OCI-LY7 (cell line): Measurements from ENCODE around the gene RTL10. TPM values are rescaled to one million over a fixed set of nuclear protein-coding genes. Genes with fewer than 3 reads are reported as not detected.

Experiments used
- BruUV-seq: library from RNA; stranded (reverse); fragments of 400-500 nt; replicated peaks from 2 replicates; lab custom pipeline; 2021; lab: Mats Ljungman, UMichigan
- CTCF ChIA-PET: fragments of 300-600 bp; sonication (Branson Sonifier 250); formaldehyde crosslinking; loops from one replicate; lab custom pipeline; 2022; ENCODE audit warnings: antibody characterized with exemption; ENCODE audit not compliant: unreplicated experiment; lab: Charles Lee
- POLR2A ChIA-PET: fragments of 300-600 bp; sonication (Branson Sonifier 250); formaldehyde crosslinking; loops from one replicate; lab custom pipeline; 2022; ENCODE audit warnings: antibody characterized with exemption; lab: Charles Lee
- DNase-seq: peaks from one replicate; pipeline ENCODE4 v3.0.0-alpha.2; 2015; ENCODE audit warnings: low spot score
- H2AFZ ChIP-seq: fragments of 200-600 bp; sonication (generic), shearing (Covaris generic); 2 replicates; pipeline ENCODE4 v1.6.1; 2014; ENCODE audit warnings: mild to moderate bottlenecking, antibody characterized with exemption, low read length, moderate library complexity
- H3K27ac ChIP-seq: fragments of 200-600 bp; sonication (generic); 2 replicates; pipeline ENCODE4 v1.5.1; 2014; ENCODE audit warnings: mixed run types, low read depth, mild to moderate bottlenecking, moderate library complexity, low read length, inconsistent platforms; ENCODE audit not compliant: poor library complexity, severe bottlenecking
- H3K36me3 ChIP-seq: fragments of 200-600 bp; sonication (generic); 2 replicates; pipeline ENCODE4 v1.6.1; 2014; ENCODE audit warnings: mild to moderate bottlenecking, antibody characterized with exemption, low read length, moderate library complexity, mixed read lengths; ENCODE audit not compliant: insufficient read depth
- H3K4me1 ChIP-seq: fragments of 200-600 bp; sonication (generic); 2 replicates; pipeline ENCODE4 v1.5.1; 2014; ENCODE audit warnings: mild to moderate bottlenecking, low read length; ENCODE audit not compliant: insufficient read depth, poor library complexity, severe bottlenecking
- H3K4me2 ChIP-seq: fragments of 200-600 bp; sonication (generic); 2 replicates; pipeline ENCODE4 v1.6.1; 2014; ENCODE audit warnings: mild to moderate bottlenecking, low read length
- H3K4me3 ChIP-seq: fragments of 200-600 bp; sonication (generic); 2 replicates; pipeline ENCODE4 v1.5.1; 2014; ENCODE audit warnings: mild to moderate bottlenecking, low read depth, low read length; ENCODE audit not compliant: poor library complexity, severe bottlenecking
- H3K79me2 ChIP-seq: fragments of 200-600 bp; sonication (generic); 2 replicates; pipeline ENCODE4 v1.6.1; 2016; ENCODE audit warnings: low read depth, mild to moderate bottlenecking, low read length, moderate library complexity, mixed read lengths; ENCODE audit not compliant: insufficient read depth
- H3K9me2 ChIP-seq: fragments of 200-600 bp; sonication (generic); 2 replicates; pipeline ENCODE4 v1.6.1; 2016; ENCODE audit warnings: mild to moderate bottlenecking, low read length, mixed read lengths; ENCODE audit not compliant: insufficient read depth
- H3K9me3 ChIP-seq: fragments of 200-600 bp; sonication (generic); 2 replicates; pipeline ENCODE4 v1.6.1; 2014; ENCODE audit warnings: mild to moderate bottlenecking, mixed run types, low read length, mixed read lengths
- H4K20me1 ChIP-seq: fragments of 200-600 bp; sonication (generic); 2 replicates; pipeline ENCODE4 v1.6.1; 2014; ENCODE audit warnings: mild to moderate bottlenecking, antibody characterized with exemption, low read length, moderate library complexity, mixed read lengths; ENCODE audit not compliant: insufficient read depth
- CTCF ChIP-seq: fragments of 200-600 bp; sonication (generic); conservative IDR thresholded peaks from 2 replicates; pipeline ENCODE4 v1.5.1; 2014; ENCODE audit warnings: mild to moderate bottlenecking, antibody characterized with exemption, low read length, moderate library complexity, mixed read lengths
- EZH2phosphoT487 ChIP-seq: fragments of 200-600 bp; sonication (generic); IDR thresholded peaks from 2 replicates; pipeline ENCODE4 v1.6.1; 2018; ENCODE audit warnings: low read depth, borderline replicate concordance, mild to moderate bottlenecking, mixed run types, antibody characterized with exemption, low read length, moderate library complexity, mixed read lengths
- intact Hi-C: fragments of 100-400 bp; cut with micrococcal nuclease; formaldehyde crosslinking; loops from one replicate; pipeline ENCODE4 v1.10.0; 2022; ENCODE audit not compliant: unreplicated experiment
- total RNA-seq, 2 experiments: library from RNA; depleted of rRNA in 1 of 2; stranded (reverse); fragments of >200 nt in 1 of 2; shearing (Covaris generic) in 1 of 2; gene quantifications; 2 replicates each; pipeline ENCODE4 v1.2.3, GENCODE V29; 2014 to 2022

RTL10 gene
- total RNA-seq, 2 experiments from 2014 or later = 26.2 to 28.2 TPM

DNA sequence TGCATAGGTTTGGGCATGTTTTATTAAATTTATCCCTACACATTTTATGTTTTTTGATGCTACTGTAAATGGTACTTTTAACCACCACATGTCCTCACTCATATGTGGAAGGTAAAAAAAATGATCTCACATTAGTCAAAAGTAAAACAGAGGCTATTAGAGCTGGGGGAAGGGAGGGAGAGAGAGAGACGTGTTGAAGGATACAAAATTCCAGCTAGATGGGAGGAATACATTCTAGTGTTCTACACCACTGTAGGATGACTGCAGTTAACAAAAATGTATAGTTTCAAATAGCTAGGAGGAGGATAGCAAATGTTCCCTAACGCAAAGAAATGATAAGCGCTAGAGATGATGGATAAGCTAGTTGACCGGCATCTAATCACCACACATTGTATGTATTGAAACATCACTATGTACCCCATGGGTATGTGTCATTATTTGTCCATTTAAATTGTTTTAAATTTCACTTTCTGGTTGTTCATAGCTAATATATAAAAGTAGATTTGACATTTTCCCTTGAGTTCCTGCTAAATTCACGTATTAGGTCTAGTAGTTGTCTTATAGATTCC, 9.9 kb upstream of the RTL10 start:
- no peak overlapping the region for H2AFZ ChIP-seq
- H3K4me2 ChIP-seq = no peak overlapping the region
- no peaks in the 10 kb centered on the region for H3K9me2 ChIP-seq
- ChIA-PET CTCF (no interaction called here), POLR2A (no interaction called here)
- no peaks in the 10 kb centered on the region; the same call in 1 of the 2 replicates for H3K36me3 ChIP-seq
- intact Hi-C loops = no loop called here
- no peak for DNase-seq
- H3K4me1 ChIP-seq = no peaks in the 10 kb centered on the region
- H3K79me2 ChIP-seq = no peaks in the 10 kb centered on the region
- no TSS peak for BruUV-seq
- TF ChIP-seq EZH2phosphoT487 = no peak
- TF ChIP-seq CTCF = no peak
- no peak overlapping the region for H3K27ac ChIP-seq
- no peaks in the 10 kb centered on the region for H4K20me1 ChIP-seq
- no peak overlapping the region for H3K4me3 ChIP-seq
- H3K9me3 ChIP-seq = no peaks in the 10 kb centered on the region; the same call in 1 of the 2 replicates

DNA sequence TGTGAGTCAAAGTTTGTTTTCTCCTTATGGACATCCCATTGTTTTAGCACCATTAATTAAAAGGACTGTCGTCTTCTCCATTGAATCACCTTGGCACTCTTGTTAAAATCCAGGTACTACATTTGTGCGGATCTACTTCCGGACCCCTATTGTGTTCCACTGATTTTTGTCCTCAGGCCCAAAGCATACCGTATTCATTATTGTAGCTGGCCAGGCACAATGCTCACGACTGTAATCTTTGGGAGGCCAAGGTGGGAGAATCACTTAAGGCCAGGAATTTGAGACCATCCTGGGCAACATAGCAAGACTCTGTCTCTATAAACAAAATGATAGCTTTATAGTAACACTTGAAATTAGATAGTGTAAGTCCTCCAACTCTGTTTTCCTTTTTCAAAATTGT, 8.9 kb upstream of the RTL10 start:
- Histone ChIP-seq H3K79me2 (no peaks in the 10 kb centered on the region), H3K36me3 (no peaks in the 10 kb centered on the region; the same call in 1 of the 2 replicates), H4K20me1 (no peaks in the 10 kb centered on the region), H3K4me1 (no peaks in the 10 kb centered on the region), H3K27ac (no peak overlapping the region), H2AFZ (no peak overlapping the region), H3K4me3 (no peak overlapping the region), H3K9me2 (no peaks in the 10 kb centered on the region), H3K4me2 (no peak overlapping the region), H3K9me3 (no peaks in the 10 kb centered on the region; the same call in 1 of the 2 replicates)
- ChIA-PET POLR2A (no interaction called here), CTCF (no interaction called here)
- no TSS peak for BruUV-seq
- DNase-seq = no peak
- TF ChIP-seq EZH2phosphoT487 = no peak
- no peak for TF ChIP-seq CTCF
- intact Hi-C loops = no loop called here

DNA sequence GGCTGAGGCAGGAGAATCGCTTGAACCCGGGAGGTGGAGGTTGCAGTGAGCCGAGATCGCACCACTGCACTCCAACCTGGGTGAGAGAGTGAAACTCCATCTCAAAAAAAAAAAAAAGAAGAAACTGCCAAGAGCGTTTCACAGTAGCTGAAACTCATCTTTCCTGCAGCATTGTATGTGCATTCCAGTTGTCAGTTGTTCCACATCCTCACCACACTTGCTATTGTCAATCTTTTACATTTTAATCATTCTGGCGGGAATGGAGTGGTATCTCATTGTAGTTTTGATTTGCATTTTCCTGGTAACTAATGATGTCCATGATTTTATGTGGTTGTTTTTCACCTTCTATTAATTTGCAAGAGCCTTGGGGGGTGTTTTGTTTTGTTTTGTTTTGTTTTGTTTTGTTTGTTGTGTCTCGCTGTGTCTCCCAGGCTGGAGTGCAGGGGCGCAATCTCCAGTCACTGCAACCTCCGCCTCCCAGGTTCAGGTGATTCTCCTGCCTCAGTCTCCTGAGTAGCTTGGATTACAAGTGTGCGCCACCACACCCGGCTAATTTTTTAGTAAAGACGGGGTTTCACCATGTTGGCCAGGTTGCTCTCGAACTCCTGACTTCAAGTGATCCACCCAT, 8.1 kb upstream of the RTL10 start:
- Histone ChIP-seq H3K4me3 (no peak overlapping the region), H3K4me2 (no peak overlapping the region), H3K36me3 (no peaks in the 10 kb centered on the region; the same call in 1 of the 2 replicates), H3K4me1 (peaks cover 8% of the 10 kb centered on the region), H4K20me1 (no peaks in the 10 kb centered on the region), H3K9me3 (no peaks in the 10 kb centered on the region; the same call in 1 of the 2 replicates), H3K9me2 (no peaks in the 10 kb centered on the region), H3K79me2 (no peaks in the 10 kb centered on the region), H3K27ac (no peak overlapping the region), H2AFZ (no peak overlapping the region)
- CTCF ChIA-PET = no interaction called here
- BruUV-seq = no TSS peak
- POLR2A ChIA-PET = interaction anchor here (0.7 kb wide), 1 partner anchor 9 kb away, joined by 3 read pairs; no protein-coding TSS in a partner anchor
- no peak for TF ChIP-seq EZH2phosphoT487
- TF ChIP-seq CTCF = no peak
- no peak for DNase-seq
- intact Hi-C loops = no loop called here
